WTC11 (cell line): Measurements from ENCODE around the gene MTMR3. TPM values are rescaled to one million over a fixed set of nuclear protein-coding genes. Genes with fewer than 3 reads are reported as not detected.

Experiments used
- ATAC-seq: fragments of 200-7000 bp; cut with Tn5 transposase; 2 replicates; pipeline ENCODE4 v1.10.0; 2021; ENCODE audit warnings: mild to moderate bottlenecking, moderate library complexity
- CTCF ChIA-PET: fragments of 300-600 bp; sonication (Branson Sonifier 250); formaldehyde crosslinking; loops from one replicate; lab custom pipeline; 2021; ENCODE audit warnings: antibody characterized with exemption; lab: Charles Lee
- POLR2A ChIA-PET: fragments of 350-600 bp; sonication (Branson Sonifier 250); formaldehyde crosslinking; loops from one replicate; lab custom pipeline; 2021; ENCODE audit warnings: antibody characterized with exemption; lab: Charles Lee
- DNase-seq: peaks from one replicate; pipeline ENCODE4 v3.0.0; 2021; ENCODE audit warnings: low spot score
- H3K27ac Mint-ChIP-seq: 2 replicates; pipeline ENCODE4 v1.8.0; 2021; ENCODE audit warnings: mixed read lengths
- H3K27me3 Mint-ChIP-seq: 2 replicates; pipeline ENCODE4 v1.8.0; 2021; ENCODE audit warnings: low read depth, mild to moderate bottlenecking, moderate library complexity, mixed read lengths
- H3K36me3 Mint-ChIP-seq: 2 replicates; pipeline ENCODE4 v1.8.0; 2021; ENCODE audit warnings: mixed read lengths
- H3K4me1 Mint-ChIP-seq: 2 replicates; pipeline ENCODE4 v1.8.0; 2022; ENCODE audit warnings: mixed read lengths
- H3K4me3 Mint-ChIP-seq: 2 replicates; pipeline ENCODE4 v1.8.0; 2021; ENCODE audit warnings: mild to moderate bottlenecking, moderate library complexity, mixed read lengths
- H3K9me3 Mint-ChIP-seq: 2 replicates; pipeline ENCODE4 v1.8.0; 2021; ENCODE audit warnings: mixed read lengths
- ATF2 ChIP-seq: sonication (generic); formaldehyde crosslinking; IDR thresholded peaks from 2 replicates; pipeline ENCODE4 v1.8.1; 2022; ENCODE audit warnings: low read depth, missing genetic modification reagents, borderline replicate concordance
- CREB1 ChIP-seq: sonication (generic); formaldehyde crosslinking; IDR thresholded peaks from 2 replicates; pipeline ENCODE4 v1.8.0; 2023; ENCODE audit warnings: mild to moderate bottlenecking, missing genetic modification reagents
- CTCF ChIP-seq: fragments of 200-600 bp; IDR thresholded peaks from 2 replicates; pipeline ENCODE4 v1.8.0; 2022; ENCODE audit warnings: antibody characterized with exemption
- E2F1 ChIP-seq: sonication (generic); formaldehyde crosslinking; IDR thresholded peaks from 2 replicates; pipeline ENCODE4 v1.8.0; 2022; ENCODE audit warnings: mild to moderate bottlenecking, missing genetic modification reagents
- ERG ChIP-seq: fragments of 250-450 bp; sonication (Bioruptor Pico); IDR thresholded peaks from 2 replicates; pipeline ENCODE4 v1.8.0; 2021; ENCODE audit warnings: mild to moderate bottlenecking
- ETV6 ChIP-seq: sonication (generic); formaldehyde crosslinking; IDR thresholded peaks from 2 replicates; pipeline ENCODE4 v1.8.1; 2022; ENCODE audit warnings: mild to moderate bottlenecking, missing genetic modification reagents
- FOXK1 ChIP-seq: sonication (generic); formaldehyde crosslinking; IDR thresholded peaks from 2 replicates; pipeline ENCODE4 v1.8.0; 2022; ENCODE audit warnings: mild to moderate bottlenecking, moderate library complexity, missing genetic modification reagents
- FOXP1 ChIP-seq: sonication (generic); formaldehyde crosslinking; IDR thresholded peaks from 2 replicates; pipeline ENCODE4 v1.8.0; 2022; ENCODE audit warnings: missing genetic modification reagents, mild to moderate bottlenecking, moderate library complexity, borderline replicate concordance
- NR2C2 ChIP-seq: sonication (generic); formaldehyde crosslinking; IDR thresholded peaks from 2 replicates; pipeline ENCODE4 v1.8.0; 2022; ENCODE audit warnings: mild to moderate bottlenecking, missing genetic modification reagents
- OVOL2 ChIP-seq: fragments of 250-450 bp; sonication (Bioruptor Pico); IDR thresholded peaks from 2 replicates; pipeline ENCODE4 v1.9.0; 2021; ENCODE audit warnings: mild to moderate bottlenecking, borderline replicate concordance
- STAT6 ChIP-seq: sonication (generic); formaldehyde crosslinking; conservative IDR thresholded peaks from 2 replicates; pipeline ENCODE4 v1.8.1; 2023; ENCODE audit warnings: mild to moderate bottlenecking, low read depth, missing genetic modification reagents, moderate library complexity
- ZNF219 ChIP-seq: sonication (generic); formaldehyde crosslinking; IDR thresholded peaks from 2 replicates; pipeline ENCODE4 v1.8.0; 2023; ENCODE audit warnings: missing genetic modification reagents, mild to moderate bottlenecking, borderline replicate concordance
- ZNF263 ChIP-seq: sonication (generic); formaldehyde crosslinking; IDR thresholded peaks from 2 replicates; pipeline ENCODE4 v1.8.1; 2022; ENCODE audit warnings: low read depth, mild to moderate bottlenecking, moderate library complexity, missing genetic modification reagents
- ZNF416 ChIP-seq: fragments of 250-450 bp; sonication (Bioruptor Pico); IDR thresholded peaks from 2 replicates; pipeline ENCODE4 v1.9.0; 2021; ENCODE audit warnings: mild to moderate bottlenecking, inconsistent platforms
- ZNF532 ChIP-seq: fragments of 250-450 bp; sonication (Bioruptor Pico); IDR thresholded peaks from 2 replicates; pipeline ENCODE4 v1.9.0; 2021; ENCODE audit warnings: mild to moderate bottlenecking, borderline replicate concordance
- ZSCAN18 ChIP-seq: fragments of 250-450 bp; sonication (Bioruptor Pico); IDR thresholded peaks from 2 replicates; pipeline ENCODE4 v2.1.2; 2022; ENCODE audit warnings: mild to moderate bottlenecking, moderate library complexity
- total RNA-seq: library from RNA; stranded (reverse); gene quantifications from 3 replicates; pipeline ENCODE4 v1.2.3, GENCODE V29; 2021

Gene MTMR3
- total RNA-seq, 1 experiment from 2014 or later: 19.2 TPM

GRCh38 chr22:29890760-29891159 is 7.8 kb downstream of the MTMR3 start (continued):
- no peak for TF ChIP-seq E2F1 (CRISPR knock-in tag)
- TF ChIP-seq ZNF416 (CRISPR knock-in tag): no peak
- no peak for TF ChIP-seq FOXK1 (CRISPR knock-in tag)
- TF ChIP-seq NR2C2: no peak
- no peak for TF ChIP-seq FOXP1 (CRISPR knock-in tag)
- TF ChIP-seq ZNF532 (CRISPR knock-in tag): no peak
- no peak for TF ChIP-seq OVOL2 (CRISPR knock-in tag)
- TF ChIP-seq, all 79 proteins: peak for 0

- ChIA-PET POLR2A (no interaction called here), CTCF (no interaction called here)
- H3K27me3 Mint-ChIP-seq: no peaks in the 10 kb centered on the region
- no peak for DNase-seq
- H3K36me3 Mint-ChIP-seq: no peaks in the 10 kb centered on the region
- H3K4me3 Mint-ChIP-seq: no peak overlapping the region
- TF ChIP-seq ATF2 (CRISPR knock-in tag): no peak
- no peak for TF ChIP-seq ERG (CRISPR knock-in tag)
- TF ChIP-seq, all 79 proteins: peak for 0
- Mint-ChIP-seq H3K4me1 (no peaks in the 10 kb centered on the region), H3K9me3 (no peaks in the 10 kb centered on the region), H3K27ac (no peak overlapping the region)
- ATAC-seq: no peak
These were observed 9.6 kb downstream of the MTMR3 start for GRCh38 chr22:29892315-29893156.

- ChIA-PET CTCF (no interaction called here), POLR2A (no interaction called here)
- no peak overlapping the region for H3K27ac Mint-ChIP-seq
- no peak for DNase-seq
- no peak for ATAC-seq
- no peaks in the 10 kb centered on the region for H3K36me3 Mint-ChIP-seq
- no peaks in the 10 kb centered on the region for H3K4me1 Mint-ChIP-seq
- H3K9me3 Mint-ChIP-seq: no peaks in the 10 kb centered on the region
- no peaks in the 10 kb centered on the region for H3K27me3 Mint-ChIP-seq
- no peak overlapping the region for H3K4me3 Mint-ChIP-seq
- TF ChIP-seq CTCF: no peak
- TF ChIP-seq ZNF263 (CRISPR knock-in tag): no peak
- no peak for TF ChIP-seq ZSCAN18 (CRISPR knock-in tag)
- no peak for TF ChIP-seq STAT6 (CRISPR knock-in tag)
- TF ChIP-seq ZNF219 (CRISPR knock-in tag): no peak
- no peak for TF ChIP-seq ETV6 (CRISPR knock-in tag)
- TF ChIP-seq ZNF416 (CRISPR knock-in tag): no peak
- TF ChIP-seq CREB1 (CRISPR knock-in tag): no peak
These were observed 18.4 kb downstream of the MTMR3 start for GRCh38 chr22:29901354-29901753.
